Activated CD4-positive, alpha-beta T cell treated with anti-CD3 and anti-CD28 coated beads for 36 hours (primary cell): ENCODE measurements around the gene PARN. TPM values are rescaled to one million over a fixed set of nuclear protein-coding genes. Genes with fewer than 3 reads are reported as not detected.

Source experiments
- ATAC-seq: fragments of 200-7000 bp; cut with Tn5 transposase; one replicate; pipeline ENCODE4 v1.10.0; 2021; ENCODE audit warnings: mild to moderate bottlenecking, moderate library complexity
- CTCF ChIA-PET: fragments of 350-600 bp; sonication (Branson Sonifier 250); formaldehyde crosslinking; loops from one replicate; lab custom pipeline; 2021; ENCODE audit warnings: antibody characterized with exemption; lab: Charles Lee
- POLR2A ChIA-PET: fragments of 350-600 bp; sonication (Branson Sonifier 250); formaldehyde crosslinking; loops from one replicate; lab custom pipeline; 2021; ENCODE audit warnings: antibody characterized with exemption, inconsistent platforms; lab: Charles Lee
- DNase-seq: peaks from one replicate; pipeline ENCODE4 v3.0.0-alpha.2; 2020
- H3K27ac Mint-ChIP-seq: one replicate; pipeline ENCODE4 v1.8.0; 2021; ENCODE audit warnings: mixed read lengths
- H3K27me3 Mint-ChIP-seq: one replicate; pipeline ENCODE4 v1.8.0; 2021; ENCODE audit warnings: mixed read lengths
- H3K36me3 Mint-ChIP-seq: one replicate; pipeline ENCODE4 v1.8.0; 2021; ENCODE audit warnings: low read depth, mixed read lengths
- H3K4me1 Mint-ChIP-seq: one replicate; pipeline ENCODE4 v1.8.0; 2021; ENCODE audit warnings: mixed read lengths
- H3K4me3 Mint-ChIP-seq: one replicate; pipeline ENCODE4 v1.8.0; 2021; ENCODE audit warnings: mild to moderate bottlenecking, moderate library complexity, mixed read lengths
- H3K9me3 Mint-ChIP-seq: one replicate; pipeline ENCODE4 v1.8.0; 2021; ENCODE audit warnings: low read depth, mixed read lengths
- intact Hi-C, 2 experiments: fragments of 100-400 bp; cut with DNase I in 1 of 2; cut with micrococcal nuclease in 1 of 2; formaldehyde crosslinking; loops; one replicate each; pipeline versions ENCODE4 v1.14.2 to v1.15.1; 2022 to 2024; cut with DNase I, micrococcal nuclease
- total RNA-seq, 2 experiments: library from RNA; stranded (reverse); gene quantifications; one replicate each; pipeline ENCODE4 v1.2.3, GENCODE V29; 2021

PARN gene
- total RNA-seq, 2 experiments from 2014 or later: 46.4 to 64.1 TPM

DNA sequence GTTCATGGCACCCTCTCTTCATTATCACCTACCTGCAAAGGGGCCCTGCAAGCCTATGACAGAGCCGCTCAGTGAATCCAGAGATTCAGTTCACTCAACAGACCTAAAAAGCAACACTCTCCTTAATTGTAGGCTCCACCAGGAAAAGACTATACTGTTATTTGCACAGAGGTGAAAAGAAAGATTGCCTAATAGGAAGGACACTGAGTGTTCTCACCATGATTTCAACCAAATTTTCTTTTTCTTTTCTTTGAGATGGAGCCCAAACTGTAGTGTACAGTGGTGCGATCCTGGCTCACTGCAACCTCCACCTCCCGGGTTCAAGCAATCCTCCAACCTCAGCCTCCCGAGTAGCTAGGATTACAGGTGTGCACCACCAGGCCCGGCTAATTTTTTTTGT is 104.5 kb downstream of the PARN start:
- intact Hi-C loops: loop anchor here (5.0 to 10.0 kb wide), 2 partner anchors 451 to 603 kb away; partner anchors contain the start of genes ERCC4 (in 1 of the 2) and MRTFB (in 1 of the 2)
- POLR2A ChIA-PET: no interaction called here
- ATAC-seq (no peak), DNase-seq (no peak)
- Mint-ChIP-seq H3K27ac (no peak overlapping the region), H3K4me1 (peaks cover 13% of the 10 kb centered on the region), H3K27me3 (no peaks in the 10 kb centered on the region), H3K4me3 (no peak overlapping the region), H3K36me3 (no peaks in the 10 kb centered on the region), H3K9me3 (no peaks in the 10 kb centered on the region)
- CTCF ChIA-PET: no interaction called here

DNA sequence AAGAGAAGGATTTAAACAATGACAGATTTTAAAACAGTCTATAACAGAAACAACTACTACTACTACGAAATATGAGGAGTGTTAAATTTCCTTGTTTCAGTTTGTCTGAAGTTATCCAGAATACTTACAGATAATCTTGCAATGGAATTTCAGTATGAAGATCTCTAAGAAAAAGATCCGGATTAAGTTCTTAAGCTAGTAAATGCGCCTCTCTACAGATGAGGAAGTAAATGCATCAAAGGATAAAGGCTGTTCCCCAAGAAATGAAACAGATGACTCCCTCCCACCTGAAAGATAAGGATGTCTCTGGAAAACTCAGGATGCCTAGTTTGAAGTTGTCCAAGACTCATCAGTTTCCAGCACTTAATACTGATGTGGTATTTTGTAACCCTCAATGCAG is 105.1 kb downstream of the PARN start:
- no peak overlapping the region for H3K4me3 Mint-ChIP-seq
- POLR2A ChIA-PET: no interaction called here
- no peak overlapping the region for H3K27ac Mint-ChIP-seq
- DNase-seq (no peak), ATAC-seq (no peak)
- no peaks in the 10 kb centered on the region for H3K27me3 Mint-ChIP-seq
- no peaks in the 10 kb centered on the region for H3K9me3 Mint-ChIP-seq
- H3K36me3 Mint-ChIP-seq: no peaks in the 10 kb centered on the region
- H3K4me1 Mint-ChIP-seq: peaks cover 16% of the 10 kb centered on the region
- CTCF ChIA-PET: interaction anchor here (1.0 kb wide), 1 partner anchor 275 kb away, joined by 3 read pairs; no protein-coding TSS in a partner anchor
- intact Hi-C loops: loop anchor here (5.0 to 10.0 kb wide), 2 partner anchors 450 to 603 kb away; partner anchors contain the start of genes ERCC4 (in 1 of the 2) and MRTFB (in 1 of the 2)

DNA sequence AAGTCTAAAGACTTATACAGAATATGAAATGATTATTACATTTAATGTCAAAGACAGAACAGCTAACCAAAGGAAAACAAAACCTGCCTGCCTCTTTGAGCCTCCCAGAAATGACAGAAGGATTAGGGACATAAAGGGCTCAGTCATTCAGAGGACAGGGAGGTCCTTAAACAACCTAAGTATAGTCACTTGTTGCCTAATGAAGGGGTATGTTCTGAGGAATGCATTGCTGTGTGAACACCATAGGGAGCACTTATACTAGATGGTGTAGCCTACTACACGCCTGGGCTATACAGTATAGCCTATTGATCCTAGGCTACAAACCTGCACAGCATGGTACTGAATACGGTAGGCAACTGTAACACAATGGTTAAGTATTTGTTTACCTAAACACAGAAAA is 106.4 kb downstream of the PARN start:
- ATAC-seq: no peak

DNA sequence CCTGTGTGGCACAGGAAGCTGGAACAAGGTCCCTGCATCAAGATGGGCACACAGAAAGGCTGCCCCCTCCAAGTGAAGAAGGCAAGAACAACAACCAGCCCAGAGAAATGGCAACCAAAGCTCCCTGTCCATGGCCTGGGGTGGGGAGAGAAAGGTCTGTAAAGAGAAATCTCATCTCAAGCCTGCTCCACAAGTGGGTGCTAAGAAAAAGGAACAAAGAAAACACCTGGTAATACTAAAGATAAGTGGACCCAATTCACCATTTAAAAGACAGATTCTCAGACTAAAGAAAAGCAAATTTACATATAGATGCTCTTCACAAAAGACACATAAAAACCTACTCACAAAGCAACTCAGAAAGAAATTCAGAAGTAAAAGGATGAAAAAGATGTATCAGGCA is 107.4 kb downstream of the PARN start:
- no peak overlapping the region for H3K27ac Mint-ChIP-seq
- H3K9me3 Mint-ChIP-seq: no peaks in the 10 kb centered on the region
- no peaks in the 10 kb centered on the region for H3K27me3 Mint-ChIP-seq
- CTCF ChIA-PET: interaction anchor here (0.5 to 1.1 kb wide), 3 partner anchors 33 to 1972 kb away, joined by 3 read pairs; no protein-coding TSS in a partner anchor
- DNase-seq (no peak), ATAC-seq (no peak)
- intact Hi-C loops: loop anchor here in 1 of 2 experiments (10.0 kb wide), 1 partner anchor 448 kb away; the partner anchor contains the start of gene MRTFB
- POLR2A ChIA-PET: no interaction called here
- H3K4me3 Mint-ChIP-seq: no peak overlapping the region
- peaks cover 18% of the 10 kb centered on the region for H3K4me1 Mint-ChIP-seq
- H3K36me3 Mint-ChIP-seq: no peaks in the 10 kb centered on the region

More for the DNA sequence above, 106.4 kb downstream of the PARN start:
- CTCF ChIA-PET: no interaction called here
- intact Hi-C loops: loop anchor here in 1 of 2 experiments (10.0 kb wide), 1 partner anchor 449 kb away; the partner anchor contains the start of gene MRTFB
- POLR2A ChIA-PET: no interaction called here
- H3K4me1 Mint-ChIP-seq: peaks cover 18% of the 10 kb centered on the region
- no peak for DNase-seq
- no peaks in the 10 kb centered on the region for H3K27me3 Mint-ChIP-seq
- H3K27ac Mint-ChIP-seq: no peak overlapping the region
- no peaks in the 10 kb centered on the region for H3K36me3 Mint-ChIP-seq
- no peak overlapping the region for H3K4me3 Mint-ChIP-seq
- H3K9me3 Mint-ChIP-seq: no peaks in the 10 kb centered on the region

DNA sequence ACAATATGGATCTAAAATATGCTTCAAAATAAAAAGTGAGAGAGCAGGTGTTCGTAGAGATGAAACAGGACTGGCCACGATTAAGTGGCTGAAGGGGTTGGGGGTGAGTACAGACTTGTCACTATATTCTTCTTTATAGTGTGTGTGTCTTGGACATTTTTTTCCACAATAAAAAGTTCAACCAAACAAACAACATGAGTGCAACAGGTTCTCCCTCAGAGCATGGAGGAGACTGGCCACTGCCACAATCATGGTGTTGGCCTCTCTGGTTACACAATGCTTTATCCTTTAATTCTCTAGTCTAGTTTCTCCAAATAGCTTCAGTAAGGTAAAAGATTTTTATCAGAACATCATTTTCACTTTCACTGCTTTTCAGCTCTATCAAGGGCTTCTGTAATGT is 109.3 kb downstream of the PARN start:
- H3K4me3 Mint-ChIP-seq: no peak overlapping the region
- intact Hi-C loops: loop anchor here in 1 of 2 experiments (10.0 kb wide), 1 partner anchor 446 kb away; the partner anchor contains the start of gene MRTFB
- ChIA-PET POLR2A (no interaction called here), CTCF (no interaction called here)
- H3K27me3 Mint-ChIP-seq: no peaks in the 10 kb centered on the region
- DNase-seq: no peak
- H3K4me1 Mint-ChIP-seq: peaks cover 18% of the 10 kb centered on the region
- H3K27ac Mint-ChIP-seq: no peak overlapping the region
- no peak for ATAC-seq
- H3K36me3 Mint-ChIP-seq: no peaks in the 10 kb centered on the region
- H3K9me3 Mint-ChIP-seq: no peaks in the 10 kb centered on the region

DNA sequence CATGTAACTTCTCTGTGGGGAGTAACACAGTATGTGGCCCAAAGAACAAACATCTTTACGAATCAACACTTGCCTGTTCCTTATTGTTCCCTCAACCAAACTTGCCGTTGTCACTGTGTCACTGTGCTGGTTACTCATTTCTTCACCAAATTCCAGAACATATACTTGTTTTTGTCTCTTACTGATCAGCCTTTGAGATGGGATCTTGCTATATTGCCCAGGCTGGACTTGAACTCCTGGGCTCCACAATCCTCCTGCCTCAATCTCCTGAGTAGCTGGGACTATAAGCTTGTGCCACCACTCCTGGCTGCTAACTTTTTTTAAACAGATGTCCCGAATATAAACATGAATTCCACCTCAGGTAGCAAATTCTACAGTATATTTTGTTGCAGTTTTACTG is 115.1 kb downstream of the PARN start:
- no peaks in the 10 kb centered on the region for H3K36me3 Mint-ChIP-seq
- peaks cover 2% of the 10 kb centered on the region for H3K4me1 Mint-ChIP-seq
- no peaks in the 10 kb centered on the region for H3K27me3 Mint-ChIP-seq
- POLR2A ChIA-PET: no interaction called here
- H3K4me3 Mint-ChIP-seq: no peak overlapping the region
- CTCF ChIA-PET: interaction anchor here (0.7 kb wide), 1 partner anchor 10 kb away, joined by 3 read pairs; no protein-coding TSS in a partner anchor
- DNase-seq: no peak
- no peak for ATAC-seq
- H3K9me3 Mint-ChIP-seq: no peaks in the 10 kb centered on the region
- H3K27ac Mint-ChIP-seq: no peak overlapping the region
- intact Hi-C loops: no loop called here

DNA sequence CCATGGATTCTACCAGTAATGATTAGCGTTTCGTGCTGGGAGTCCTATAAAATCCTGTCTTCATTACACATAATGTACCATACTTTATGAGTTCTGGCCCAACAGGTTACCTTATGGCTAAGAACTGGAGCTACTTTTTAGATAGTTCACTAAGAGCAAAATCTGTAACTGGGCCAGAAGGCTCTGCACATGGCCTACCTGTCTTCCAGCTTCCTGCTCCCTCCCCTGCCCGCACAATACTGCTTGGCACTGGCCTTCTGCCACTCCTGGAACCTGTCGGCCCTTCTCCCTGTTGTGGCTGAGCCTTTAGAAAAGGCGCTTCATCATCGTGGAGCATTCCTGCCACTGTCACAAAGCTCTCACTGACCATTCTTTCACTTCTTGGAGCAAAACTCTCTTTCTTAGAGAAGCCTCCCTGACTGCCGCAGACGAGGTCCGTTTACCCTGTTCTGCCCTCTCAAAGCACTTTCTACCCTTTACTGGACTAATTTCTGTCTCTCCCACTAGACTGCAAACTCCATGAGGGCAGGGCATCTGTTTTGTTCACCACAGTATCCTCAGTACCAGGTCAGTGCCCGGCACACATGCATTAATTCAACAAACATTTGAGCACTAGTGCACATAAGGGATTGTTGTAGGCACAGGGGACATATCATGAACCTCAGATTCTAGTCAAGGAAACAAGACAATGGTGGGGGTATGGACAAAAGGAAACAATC is 116.5 kb downstream of the PARN start:
- H3K4me3 Mint-ChIP-seq: no peak overlapping the region
- H3K9me3 Mint-ChIP-seq: no peaks in the 10 kb centered on the region
- H3K27ac Mint-ChIP-seq: no peak overlapping the region
- intact Hi-C loops: loop anchor here in 1 of 2 experiments (1.0 kb wide), 1 partner anchor 12 kb away; no protein-coding TSS in a partner anchor
- CTCF ChIA-PET: interaction anchor here (0.6 kb wide), 1 partner anchor 526 kb away, joined by 3 read pairs; no protein-coding TSS in a partner anchor
- no peaks in the 10 kb centered on the region for H3K36me3 Mint-ChIP-seq
- ATAC-seq: no peak
- no peaks in the 10 kb centered on the region for H3K27me3 Mint-ChIP-seq
- no peaks in the 10 kb centered on the region for H3K4me1 Mint-ChIP-seq
- no peak for DNase-seq
- POLR2A ChIA-PET: no interaction called here

DNA sequence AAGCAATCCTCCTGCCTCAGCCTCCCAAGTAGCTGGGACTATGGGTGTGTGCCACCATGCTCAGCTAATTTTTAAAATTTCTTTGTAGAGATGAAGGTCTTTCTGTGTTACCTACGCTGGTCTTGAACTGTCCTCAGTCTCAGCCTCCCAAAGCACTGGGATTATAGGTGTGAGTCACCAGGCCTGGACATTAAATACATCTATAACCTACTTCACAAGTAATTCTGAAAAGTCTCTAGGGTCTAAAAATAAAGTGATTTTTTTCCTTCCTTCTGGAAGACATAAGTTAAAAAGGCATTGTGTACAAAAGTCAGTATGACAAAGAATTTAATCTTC is 118.3 kb downstream of the PARN start:
- ChIA-PET CTCF (interaction anchor here (2.1 kb wide), 1 partner anchor 18 kb away, joined by 6 read pairs; no protein-coding TSS in a partner anchor), POLR2A (interaction anchor here (0.6 kb wide), 1 partner anchor 145 kb away, joined by 4 read pairs; no protein-coding TSS in a partner anchor)
- H3K9me3 Mint-ChIP-seq: no peaks in the 10 kb centered on the region
- no peaks in the 10 kb centered on the region for H3K4me1 Mint-ChIP-seq
- ATAC-seq (no peak), DNase-seq (no peak)
- H3K36me3 Mint-ChIP-seq: no peaks in the 10 kb centered on the region
- no peak overlapping the region for H3K27ac Mint-ChIP-seq
- intact Hi-C loops: no loop called here
- H3K4me3 Mint-ChIP-seq: no peak overlapping the region
- H3K27me3 Mint-ChIP-seq: no peaks in the 10 kb centered on the region

DNA sequence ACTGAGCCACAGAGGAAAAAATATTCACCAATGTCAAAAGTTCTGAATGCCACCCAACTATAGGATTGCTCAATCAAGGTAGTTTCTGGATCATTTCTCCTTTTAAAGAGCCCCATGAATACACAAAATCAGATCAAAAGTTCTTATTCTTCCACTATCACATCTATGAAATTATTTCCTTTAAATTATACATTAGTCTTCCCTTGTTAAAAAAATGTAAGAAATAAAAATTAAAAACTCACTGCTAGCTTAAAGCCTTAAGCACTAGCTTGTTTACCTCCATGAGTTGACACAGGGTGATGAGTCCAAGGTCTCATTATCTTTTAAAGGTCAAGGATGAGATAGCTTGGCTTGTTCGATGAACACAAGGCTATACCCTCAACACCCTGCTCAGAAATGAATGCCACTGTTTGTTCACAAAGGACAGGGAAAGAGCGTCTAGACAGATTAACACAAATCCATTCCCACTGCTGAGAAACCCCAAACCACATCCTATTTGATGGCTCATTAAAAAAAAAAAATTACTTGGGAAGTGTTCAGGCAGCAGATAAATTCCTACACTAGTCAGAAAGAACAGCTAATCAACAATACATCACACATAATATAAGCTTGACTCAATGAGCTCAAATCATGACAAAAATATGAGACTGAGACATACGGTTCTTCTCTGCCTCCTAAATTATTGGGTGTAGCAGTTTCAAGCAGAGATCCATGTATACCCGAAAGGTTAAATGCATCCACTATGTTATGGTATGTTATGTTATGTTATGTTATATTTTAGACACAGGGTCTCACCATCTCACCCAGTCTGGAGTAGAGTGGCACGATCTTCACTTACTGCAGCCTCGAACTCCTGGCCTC is 118.9 kb downstream of the PARN start:
- Mint-ChIP-seq H3K27ac (no peak overlapping the region), H3K4me3 (no peak overlapping the region), H3K4me1 (peaks cover under 1% of the 10 kb centered on the region), H3K9me3 (no peaks in the 10 kb centered on the region), H3K36me3 (no peaks in the 10 kb centered on the region), H3K27me3 (no peaks in the 10 kb centered on the region)
- DNase-seq (no peak), ATAC-seq (no peak)
- intact Hi-C loops: no loop called here
- CTCF ChIA-PET: interaction anchor here (0.5 to 2.1 kb wide), 2 partner anchors 18 to 154 kb away, joined by 3 to 6 read pairs; no protein-coding TSS in a partner anchor
- POLR2A ChIA-PET: interaction anchor here (0.6 kb wide), 1 partner anchor 146 kb away, joined by 4 read pairs; no protein-coding TSS in a partner anchor

DNA sequence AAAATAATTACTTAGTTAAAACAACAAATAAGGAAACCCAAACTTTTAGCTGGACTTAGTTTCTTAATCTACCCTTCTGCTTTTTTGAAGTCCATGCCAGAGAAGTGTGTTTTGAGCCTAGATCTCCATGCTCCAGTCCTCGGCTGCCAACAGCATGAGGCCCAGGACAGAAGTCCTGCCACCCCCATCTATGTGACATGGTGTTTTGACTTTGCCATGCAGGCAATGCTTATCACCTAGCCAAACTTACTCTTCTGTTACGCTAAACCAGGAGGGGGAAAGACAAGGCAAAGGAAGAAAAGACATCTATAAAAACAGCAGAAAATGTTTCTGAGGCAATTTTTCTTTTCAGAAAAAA is 119.5 kb downstream of the PARN start:
- ChIA-PET POLR2A (no interaction called here), CTCF (interaction anchor here (0.5 to 2.1 kb wide), 2 partner anchors 19 to 154 kb away, joined by 3 to 6 read pairs; no protein-coding TSS in a partner anchor)
- H3K4me3 Mint-ChIP-seq: no peak overlapping the region
- ATAC-seq (no peak), DNase-seq (no peak)
- H3K4me1 Mint-ChIP-seq: peaks cover 6% of the 10 kb centered on the region
- H3K36me3 Mint-ChIP-seq: no peaks in the 10 kb centered on the region
- intact Hi-C loops: no loop called here
- no peak overlapping the region for H3K27ac Mint-ChIP-seq
- no peaks in the 10 kb centered on the region for H3K9me3 Mint-ChIP-seq
- no peaks in the 10 kb centered on the region for H3K27me3 Mint-ChIP-seq

DNA sequence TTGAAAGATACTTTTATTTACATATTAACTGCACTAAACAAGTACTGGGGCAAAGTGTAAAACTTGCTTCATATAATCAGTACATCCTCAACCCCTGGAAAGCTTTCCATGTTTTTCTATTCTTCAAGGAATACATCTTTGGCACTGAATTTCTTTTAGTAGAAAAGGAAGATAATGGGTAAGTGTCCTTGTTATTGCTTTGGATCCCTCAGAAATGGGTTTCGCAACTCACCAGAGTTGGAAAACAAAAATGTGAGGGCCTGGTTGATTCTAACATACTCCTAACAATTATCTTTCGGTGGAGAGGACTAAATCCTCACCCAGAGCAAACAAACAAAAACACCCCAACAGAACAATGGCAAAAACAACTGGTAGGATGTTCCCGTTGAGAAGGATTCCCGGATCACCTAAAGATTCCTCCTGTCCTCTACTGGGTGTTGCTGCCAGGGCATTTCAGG is 120.4 kb downstream of the PARN start:
- no peak for DNase-seq
- ChIA-PET CTCF (interaction anchor here (1.0 kb wide), 1 partner anchor 37 kb away, joined by 3 read pairs; no protein-coding TSS in a partner anchor), POLR2A (no interaction called here)
- no peaks in the 10 kb centered on the region for H3K36me3 Mint-ChIP-seq
- no peak overlapping the region for H3K4me3 Mint-ChIP-seq
- H3K27me3 Mint-ChIP-seq: no peaks in the 10 kb centered on the region
- peaks cover 6% of the 10 kb centered on the region for H3K4me1 Mint-ChIP-seq
- no peaks in the 10 kb centered on the region for H3K9me3 Mint-ChIP-seq
- no peak for ATAC-seq
- H3K27ac Mint-ChIP-seq: no peak overlapping the region
- intact Hi-C loops: no loop called here
